ENCODE measurements around the gene ATF5. TPM values are rescaled to one million over a fixed set of nuclear protein-coding genes. Genes with fewer than 3 reads are reported as not detected.

The ATF5 gene
- total RNA-seq, 1 donor from 2014 or later: 14.1 TPM

DNA sequence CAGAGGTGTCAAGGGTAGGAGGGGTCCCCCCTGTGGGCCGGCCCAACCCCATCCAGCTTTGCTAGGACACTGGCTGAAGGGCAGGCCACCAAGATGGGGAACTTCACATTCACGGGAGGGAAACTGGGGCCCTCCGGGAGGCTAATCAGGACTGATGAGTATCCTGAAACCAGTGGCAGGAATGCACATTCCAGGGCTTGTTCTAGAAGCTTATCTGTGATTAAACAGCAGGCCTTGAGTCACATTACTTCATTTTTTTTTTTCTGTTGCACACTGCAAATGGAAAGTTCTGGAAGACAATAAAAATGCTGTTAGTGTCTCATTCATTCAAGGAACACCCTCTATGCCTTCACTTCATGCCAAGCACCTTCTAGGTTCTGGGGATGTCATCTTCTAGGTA, 47.5 kb downstream of the ATF5 start:
- intact Hi-C loops (cut with DNase I): no loop called here
- H3K4me3 ChIP-seq: no peak overlapping the region
- no peaks in the 10 kb centered on the region for H3K9me3 ChIP-seq
- H3K4me1 ChIP-seq: no peaks in the 10 kb centered on the region
- peaks cover 50% of the 10 kb centered on the region for H3K36me3 ChIP-seq
- ATAC-seq (no peak), DNase-seq (no peak)
- TF ChIP-seq, protein P1, sequence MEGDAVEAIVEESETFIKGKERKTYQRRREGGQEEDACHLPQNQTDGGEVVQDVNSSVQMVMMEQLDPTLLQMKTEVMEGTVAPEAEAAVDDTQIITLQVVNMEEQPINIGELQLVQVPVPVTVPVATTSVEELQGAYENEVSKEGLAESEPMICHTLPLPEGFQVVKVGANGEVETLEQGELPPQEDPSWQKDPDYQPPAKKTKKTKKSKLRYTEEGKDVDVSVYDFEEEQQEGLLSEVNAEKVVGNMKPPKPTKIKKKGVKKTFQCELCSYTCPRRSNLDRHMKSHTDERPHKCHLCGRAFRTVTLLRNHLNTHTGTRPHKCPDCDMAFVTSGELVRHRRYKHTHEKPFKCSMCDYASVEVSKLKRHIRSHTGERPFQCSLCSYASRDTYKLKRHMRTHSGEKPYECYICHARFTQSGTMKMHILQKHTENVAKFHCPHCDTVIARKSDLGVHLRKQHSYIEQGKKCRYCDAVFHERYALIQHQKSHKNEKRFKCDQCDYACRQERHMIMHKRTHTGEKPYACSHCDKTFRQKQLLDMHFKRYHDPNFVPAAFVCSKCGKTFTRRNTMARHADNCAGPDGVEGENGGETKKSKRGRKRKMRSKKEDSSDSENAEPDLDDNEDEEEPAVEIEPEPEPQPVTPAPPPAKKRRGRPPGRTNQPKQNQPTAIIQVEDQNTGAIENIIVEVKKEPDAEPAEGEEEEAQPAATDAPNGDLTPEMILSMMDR (IDR thresholded peaks at IDR 0.05): no peak
- H3K27me3 ChIP-seq: no peaks in the 10 kb centered on the region
- H3K27ac ChIP-seq: no peak overlapping the region

DNA sequence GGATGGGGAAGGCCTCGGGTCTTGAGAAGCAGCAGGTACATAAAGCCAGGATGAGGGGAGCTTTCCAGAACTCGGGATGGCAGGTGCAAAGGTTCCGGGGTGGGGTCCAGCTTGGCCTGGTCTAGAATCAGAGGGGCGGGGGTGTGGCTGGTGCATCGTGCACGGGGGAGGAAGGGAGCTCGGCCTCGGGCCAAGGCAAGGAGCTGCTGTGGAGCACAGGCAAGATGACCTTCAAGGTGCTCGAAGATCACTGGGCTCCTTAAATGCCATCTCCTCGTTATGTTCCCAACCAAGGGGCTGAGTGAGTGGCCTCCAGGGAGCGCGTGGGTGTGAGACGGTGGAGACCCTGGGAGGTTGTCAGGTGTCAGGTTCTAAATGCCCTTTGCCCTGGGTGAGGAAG, 48.1 kb downstream of the ATF5 start:
- H3K36me3 ChIP-seq: peaks cover 56% of the 10 kb centered on the region
- no peak for DNase-seq

DNA sequence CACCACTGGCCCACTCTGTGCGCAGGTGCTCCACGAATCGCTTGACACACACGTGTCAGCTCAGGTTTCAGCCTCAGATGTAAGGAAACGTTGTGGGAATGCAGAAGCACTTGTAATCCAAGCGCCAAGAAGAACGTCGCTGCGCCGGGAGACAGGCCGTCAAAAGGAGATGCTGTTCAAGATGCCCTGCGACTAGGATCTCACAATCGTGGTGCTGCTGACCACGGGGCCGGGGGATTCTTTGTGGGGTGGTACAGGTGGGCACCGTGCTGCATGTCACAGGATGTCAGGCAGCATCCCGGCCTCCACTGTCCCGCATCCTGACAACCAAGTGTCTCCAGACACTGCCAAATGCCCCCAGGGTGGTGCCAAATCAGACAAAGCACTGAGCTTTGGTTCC, 48.9 kb downstream of the ATF5 start:
- no peak for ATAC-seq
- Histone ChIP-seq H3K4me3 (no peak overlapping the region), H3K36me3 (peaks cover 57% of the 10 kb centered on the region), H3K9me3 (no peaks in the 10 kb centered on the region), H3K27me3 (no peaks in the 10 kb centered on the region), H3K27ac (no peak overlapping the region), H3K4me1 (no peaks in the 10 kb centered on the region)
- DNase-seq: no peak
- intact Hi-C loops (cut with DNase I): no loop called here
- TF ChIP-seq, protein P1 (IDR thresholded peaks at IDR 0.05): no peak

More for the DNA sequence above, 48.1 kb downstream of the ATF5 start:
- intact Hi-C loops (cut with DNase I): no loop called here
- Histone ChIP-seq H3K4me3 (no peak overlapping the region), H3K9me3 (no peaks in the 10 kb centered on the region), H3K4me1 (no peaks in the 10 kb centered on the region), H3K27me3 (no peaks in the 10 kb centered on the region), H3K27ac (no peak overlapping the region)
- ATAC-seq: no peak
- TF ChIP-seq, protein P1 (IDR thresholded peaks at IDR 0.05): no peak

DNA sequence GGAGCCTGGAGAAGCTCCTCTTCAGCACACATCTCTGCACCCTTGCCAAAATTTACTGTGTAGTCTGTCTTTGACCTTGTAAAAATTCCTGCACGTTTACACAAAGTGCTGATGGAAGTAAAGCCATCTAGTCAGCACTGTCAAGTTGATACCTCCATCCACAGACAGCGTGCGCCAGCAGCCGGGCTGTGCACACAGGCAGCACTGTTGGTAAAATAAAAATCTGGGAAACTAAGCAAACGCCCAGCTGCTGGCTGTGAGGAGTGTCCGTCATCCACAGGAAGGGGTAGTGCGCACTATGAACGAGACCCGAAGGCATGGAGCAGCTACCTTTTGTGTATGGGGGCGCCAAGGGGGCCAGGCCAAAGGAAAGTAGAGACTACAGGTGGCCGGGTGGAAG, 49.3 kb downstream of the ATF5 start:
- no peak for ATAC-seq
- TF ChIP-seq, protein P1 (IDR thresholded peaks at IDR 0.05): no peak
- Histone ChIP-seq H3K9me3 (no peaks in the 10 kb centered on the region), H3K27ac (no peak overlapping the region), H3K36me3 (peaks cover 57% of the 10 kb centered on the region), H3K27me3 (no peaks in the 10 kb centered on the region), H3K4me1 (no peaks in the 10 kb centered on the region), H3K4me3 (no peak overlapping the region)
- no peak for DNase-seq
- intact Hi-C loops (cut with DNase I): no loop called here

DNA sequence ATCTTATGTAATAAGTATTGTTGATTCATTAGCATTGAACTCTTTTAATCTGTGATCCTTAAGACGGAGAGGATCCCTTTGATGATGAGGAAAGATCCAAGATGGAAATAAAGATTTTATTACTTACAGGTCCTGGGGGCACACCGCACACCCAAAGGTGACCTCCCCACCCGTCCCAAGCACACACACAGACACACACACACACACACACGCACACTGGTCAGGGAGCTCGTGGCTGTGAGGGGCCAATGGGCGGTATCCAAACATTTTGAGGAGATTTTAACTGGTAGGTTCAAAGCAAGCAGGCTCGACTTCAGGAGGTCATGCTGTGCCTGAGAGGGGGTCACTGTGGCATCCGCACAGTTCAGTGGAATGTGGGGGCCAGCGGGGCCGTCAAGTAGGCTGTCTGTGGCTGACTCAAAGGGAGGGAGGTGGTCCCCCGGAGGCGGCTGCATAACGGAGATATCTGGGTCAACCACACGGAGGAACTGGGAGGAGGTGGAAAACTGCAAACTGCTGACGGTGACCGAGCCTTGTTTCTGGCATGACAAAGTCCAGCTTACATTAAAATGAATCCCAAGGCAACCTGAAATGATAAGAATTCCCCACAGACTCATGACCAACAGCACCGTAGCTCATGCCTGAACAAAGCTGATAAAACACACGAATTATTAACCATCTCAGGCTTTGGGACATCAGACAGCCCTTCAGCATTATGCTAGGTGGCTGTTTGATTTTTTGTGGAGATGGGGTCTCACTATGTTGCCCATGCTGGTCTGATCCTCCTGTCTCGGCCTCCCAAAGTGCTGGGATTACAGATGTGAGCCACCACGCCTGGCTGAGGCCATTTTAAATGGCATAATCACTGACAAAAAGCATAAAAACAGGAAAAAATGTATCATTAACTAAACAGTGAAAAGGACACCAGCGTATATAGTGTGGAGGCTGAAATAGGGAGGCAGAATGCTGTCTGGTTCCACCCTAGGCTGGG, 52.9 kb downstream of the ATF5 start:
- DNase-seq: no peak
- Histone ChIP-seq H3K27me3 (no peaks in the 10 kb centered on the region), H3K4me1 (no peaks in the 10 kb centered on the region), H3K27ac (no peak overlapping the region), H3K4me3 (no peak overlapping the region), H3K36me3 (peaks cover 69% of the 10 kb centered on the region), H3K9me3 (no peaks in the 10 kb centered on the region)
- no peak for ATAC-seq
- TF ChIP-seq, protein P1 (IDR thresholded peaks at IDR 0.05): no peak
- intact Hi-C loops (cut with DNase I): loop anchor here (5.0 kb wide), 1 partner anchor 45 kb away; no protein-coding TSS in a partner anchor

Small RNA genes within 50 kb of the gene (microRNA-seq; reads per million reads assigned to microRNA genes)
- 0.50 reads per million for gene MIR4750 (ENCODE audit: borderline microRNAs expressed)

Other genes with a start within 250 kb of the ATF5 start
- 1.9 TPM for gene ADM5, start 239.6 kb upstream of the ATF5 start, total RNA-seq
- 6.1 TPM for gene CPT1C, start 238.1 kb upstream of the ATF5 start, total RNA-seq
- 0.43 TPM for gene TSKS, start 165.9 kb upstream of the ATF5 start, total RNA-seq
- 61.2 TPM for gene AP2A1, start 162.2 kb upstream of the ATF5 start, total RNA-seq
- 20.1 TPM for gene FUZ, start 115.9 kb upstream of the ATF5 start, total RNA-seq
- 45.9 TPM for gene MED25, start 110.9 kb upstream of the ATF5 start, total RNA-seq
- 104 TPM for gene PTOV1, start 78.0 kb upstream of the ATF5 start, total RNA-seq
- gene PNKP, start 61.6 kb upstream of the ATF5 start, total RNA-seq: 83.2 TPM
- gene AKT1S1, start 51.9 kb upstream of the ATF5 start, total RNA-seq: 29.4 TPM
- 57.1 TPM for gene TBC1D17, start 51.5 kb upstream of the ATF5 start, total RNA-seq
- 1.8 TPM for gene IL4I1, start 32.3 kb upstream of the ATF5 start, total RNA-seq
- gene NUP62, start 299 bp downstream of the ATF5 start, total RNA-seq: 39.3 TPM
- 2.5 TPM for gene SIGLEC11, start 32.0 kb downstream of the ATF5 start, total RNA-seq
- gene VRK3, start 96.2 kb downstream of the ATF5 start, total RNA-seq: 39.5 TPM
- gene ZNF473, start 96.8 kb downstream of the ATF5 start, total RNA-seq: 8.4 TPM
- gene IZUMO2, start 234.1 kb downstream of the ATF5 start, total RNA-seq: not detected